Measurements from ENCODE around the gene ITGB6.

ITGB6 gene

GRCh38 chr2:160222546-160223283 is 22.6 kb upstream of the ITGB6 start:
- no peak for DNase-seq (ENCODE audit: low read depth, low spot score)

GRCh38 chr2:160221391-160222276 is 21.6 kb upstream of the ITGB6 start:
- no peak for DNase-seq (ENCODE audit: low read depth, low spot score)

GRCh38 chr2:160220545-160221009 is 20.5 kb upstream of the ITGB6 start:
- DNase-seq (ENCODE audit: low read depth, low spot score) = no peak

- DNase-seq (ENCODE audit: low read depth, low spot score) = no peak
Observed at GRCh38 chr2:160220026-160220425, 20.0 kb upstream of the ITGB6 start.

DNA sequence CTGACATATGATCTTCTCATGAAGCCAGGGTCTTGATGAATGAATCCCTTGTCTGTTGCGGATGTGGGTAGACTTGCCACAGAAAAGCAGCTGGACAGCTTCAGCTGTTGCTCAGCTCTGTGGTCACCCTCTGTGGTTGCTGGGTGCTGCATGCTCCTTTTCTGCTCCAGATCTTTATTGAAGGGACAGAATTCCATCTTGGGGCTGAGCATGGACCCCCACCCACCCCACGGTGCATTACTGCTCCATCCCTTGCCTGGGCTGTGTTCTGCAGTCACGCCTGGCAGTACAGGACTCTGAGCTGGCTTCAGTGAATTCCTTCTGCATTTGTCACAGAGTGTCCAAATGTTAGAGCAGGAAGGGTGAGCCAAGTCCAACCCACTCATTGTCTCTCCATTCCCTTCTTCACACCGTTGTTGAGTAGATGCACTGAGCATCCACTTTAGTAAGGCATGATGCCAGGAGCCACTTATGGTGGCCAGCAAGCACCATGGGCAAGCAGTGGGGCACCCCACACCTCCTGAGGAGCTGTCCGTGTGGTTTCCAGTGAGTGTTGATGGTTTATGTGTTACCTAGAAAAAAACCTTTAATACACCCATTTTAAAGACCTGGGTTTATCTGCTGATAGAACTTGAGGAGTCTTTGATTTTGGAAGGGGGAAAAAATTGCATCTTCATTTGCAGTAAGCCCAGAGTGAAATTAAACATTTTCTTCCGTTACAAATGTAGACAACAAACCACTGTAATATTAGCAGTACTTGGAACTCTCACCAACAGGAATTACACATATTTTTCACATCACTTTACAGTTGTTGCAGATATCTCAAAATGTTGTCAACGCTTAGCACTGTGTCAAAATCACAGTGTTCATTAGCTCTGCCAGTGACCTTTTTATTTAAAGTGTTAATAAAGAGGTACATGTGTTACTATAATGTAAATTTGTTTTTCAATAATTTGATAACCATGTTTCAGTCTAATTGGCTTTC is 14.7 kb upstream of the ITGB6 start:
- DNase-seq (ENCODE audit: low read depth, low spot score) = no peak

DNA sequence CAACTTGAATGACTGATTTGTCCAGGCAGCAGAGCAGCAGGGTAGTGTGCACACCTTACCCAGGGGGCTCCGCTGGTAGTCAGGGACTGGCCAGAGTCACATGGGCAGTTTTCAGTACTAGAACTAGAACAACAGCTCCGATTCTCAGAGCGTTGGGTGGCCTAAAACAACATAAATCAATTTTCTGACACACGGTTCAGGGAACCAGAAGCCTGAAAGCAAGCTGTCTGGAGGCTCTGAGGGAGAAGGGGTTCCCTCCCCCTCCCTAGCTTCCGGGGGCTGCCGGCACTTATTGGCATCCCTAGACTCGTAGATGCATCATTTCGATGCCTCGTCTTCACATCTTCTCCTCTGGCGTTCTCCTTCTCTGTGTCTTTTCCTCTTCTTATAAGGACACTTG is 13.4 kb upstream of the ITGB6 start:
- DNase-seq (ENCODE audit: low read depth, low spot score) = no peak

DNA sequence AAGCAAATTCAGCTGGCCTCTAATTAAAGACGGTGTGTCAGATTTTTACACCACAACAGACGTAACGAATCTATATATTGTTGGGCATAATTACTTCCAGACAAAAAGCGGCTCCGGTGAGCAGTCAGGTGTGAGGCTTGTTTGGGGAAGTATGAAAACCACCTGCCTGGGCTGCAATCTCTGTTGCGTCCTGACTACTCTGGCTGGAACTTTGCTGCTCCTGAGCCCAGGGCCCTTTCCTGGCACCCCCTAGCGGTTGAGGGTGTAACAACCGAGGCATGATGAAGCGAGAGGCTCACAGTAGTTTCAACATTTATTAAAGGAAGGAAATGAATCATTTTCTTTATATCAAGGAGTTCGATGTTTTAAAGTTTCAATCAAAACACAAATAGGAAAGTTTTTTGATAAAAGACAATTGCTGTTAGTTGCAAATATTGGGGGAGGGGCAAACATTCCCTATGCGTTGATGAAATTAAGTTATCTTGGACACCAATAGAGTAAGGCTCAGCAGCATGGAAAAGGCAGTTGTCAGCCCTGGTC is 10.6 kb upstream of the ITGB6 start:
- no peak for DNase-seq (ENCODE audit: low read depth, low spot score)

GRCh38 chr2:160209516-160209856 is 9.4 kb upstream of the ITGB6 start:
- DNase-seq (ENCODE audit: low read depth, low spot score) = no peak

DNA sequence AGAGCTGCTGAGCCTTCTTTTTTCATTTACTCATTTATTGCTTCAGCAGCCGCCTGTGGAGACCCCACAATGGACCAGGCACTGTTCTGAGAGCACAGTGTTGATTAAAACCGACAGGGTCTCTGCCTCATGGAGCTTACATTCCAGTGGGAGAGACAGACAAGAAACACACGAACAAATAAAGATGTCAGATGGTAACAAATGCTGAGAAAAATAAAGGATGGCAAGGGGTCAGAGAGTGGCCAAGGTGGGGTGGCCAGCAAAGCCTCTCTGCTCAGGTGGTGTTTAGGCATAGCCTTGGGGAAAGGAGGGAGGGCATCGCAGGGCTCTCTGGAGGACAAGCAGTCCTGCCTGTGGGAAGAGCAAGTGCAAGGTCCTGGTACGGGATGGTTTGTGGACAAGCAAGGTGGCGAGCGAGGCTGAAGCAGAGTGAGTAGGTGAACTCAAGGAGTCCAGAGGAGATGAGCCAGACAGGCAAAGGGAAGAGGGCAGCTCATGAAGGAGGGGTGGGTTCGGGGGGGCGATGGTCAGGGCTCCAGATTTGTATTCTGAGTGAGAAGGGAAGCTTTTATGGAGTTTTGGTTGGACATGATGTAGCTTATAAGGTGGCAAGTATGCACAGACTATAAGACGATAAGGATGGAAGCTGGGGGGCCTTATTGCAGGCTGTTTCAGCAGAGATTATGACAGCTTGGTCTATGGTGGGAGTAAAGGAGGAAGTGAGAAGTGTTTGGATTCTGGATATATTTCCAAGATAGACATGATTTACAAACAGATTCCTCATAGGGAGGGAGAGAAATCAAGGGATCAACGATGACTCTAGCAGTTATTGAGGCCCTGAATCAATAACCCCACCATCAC is 8.8 kb upstream of the ITGB6 start:
- DNase-seq (ENCODE audit: low read depth, low spot score) = no peak

DNA sequence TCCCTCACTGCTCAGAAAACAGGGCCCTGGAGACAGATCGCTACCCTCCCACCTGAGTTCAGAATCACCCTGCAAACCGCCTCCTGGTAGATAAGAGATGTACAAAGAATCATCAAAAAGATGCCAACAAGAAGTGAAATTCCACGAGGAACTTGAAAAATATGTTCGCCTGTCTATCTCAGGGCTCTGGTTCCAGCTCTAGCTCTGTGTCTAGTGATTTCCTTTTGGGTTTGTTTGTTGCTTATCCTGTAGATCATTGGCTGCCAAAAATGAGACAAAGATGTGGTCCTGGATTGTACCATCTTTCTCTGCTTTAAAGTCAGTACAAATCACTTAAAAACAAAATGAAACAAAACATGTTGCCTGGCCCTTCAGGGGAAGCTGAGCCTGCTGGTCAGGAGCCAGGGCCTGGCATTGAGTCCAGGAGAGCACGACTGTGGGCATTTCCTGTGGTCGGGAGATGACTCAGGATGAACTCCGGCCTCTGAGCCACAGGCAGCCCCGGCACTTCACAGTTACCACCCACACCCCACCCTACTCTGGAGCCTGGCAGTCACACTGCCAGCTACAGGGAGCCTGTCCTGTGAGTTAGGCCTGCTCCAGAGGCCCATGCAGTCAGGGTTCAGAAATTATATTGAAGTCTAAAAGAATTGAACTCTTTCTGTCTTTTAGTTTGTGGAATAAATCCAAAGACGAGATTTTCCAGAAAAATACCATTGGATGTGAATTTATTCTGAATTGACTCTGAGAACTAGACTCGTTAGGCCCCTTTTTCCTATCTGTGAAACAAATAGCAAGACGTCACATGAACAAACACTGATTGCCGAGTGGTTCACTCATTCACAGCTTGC is 8.0 kb upstream of the ITGB6 start:
- DNase-seq (ENCODE audit: low read depth, low spot score) = peak; percentile 77

- DNase-seq (ENCODE audit: low read depth, low spot score) = no peak
Observed at GRCh38 chr2:160207271-160207670, 7.2 kb upstream of the ITGB6 start.

GRCh38 chr2:160206436-160206835 is 6.4 kb upstream of the ITGB6 start:
- DNase-seq (ENCODE audit: low read depth, low spot score) = no peak

DNA sequence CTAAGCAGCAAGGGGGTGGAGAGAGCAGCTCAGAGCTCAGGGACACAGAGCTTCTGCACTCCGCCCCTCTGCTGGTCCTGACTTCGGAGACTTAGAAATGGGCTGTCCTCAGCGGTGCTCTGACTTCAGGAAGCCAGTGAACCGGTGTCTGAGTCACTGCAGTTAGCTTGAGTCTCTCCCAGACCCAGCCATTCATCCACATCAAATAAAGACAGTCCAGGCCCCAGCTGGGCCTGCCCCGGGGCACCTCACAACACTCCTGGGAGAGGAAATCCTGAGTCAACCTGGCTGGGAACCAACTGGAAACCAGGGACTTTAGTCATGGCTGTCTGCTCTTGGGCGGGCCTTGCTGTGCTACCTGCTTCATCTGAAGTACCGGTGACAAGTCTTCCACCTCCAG is 5.4 kb upstream of the ITGB6 start:
- DNase-seq (ENCODE audit: low read depth, low spot score) = no peak

DNA sequence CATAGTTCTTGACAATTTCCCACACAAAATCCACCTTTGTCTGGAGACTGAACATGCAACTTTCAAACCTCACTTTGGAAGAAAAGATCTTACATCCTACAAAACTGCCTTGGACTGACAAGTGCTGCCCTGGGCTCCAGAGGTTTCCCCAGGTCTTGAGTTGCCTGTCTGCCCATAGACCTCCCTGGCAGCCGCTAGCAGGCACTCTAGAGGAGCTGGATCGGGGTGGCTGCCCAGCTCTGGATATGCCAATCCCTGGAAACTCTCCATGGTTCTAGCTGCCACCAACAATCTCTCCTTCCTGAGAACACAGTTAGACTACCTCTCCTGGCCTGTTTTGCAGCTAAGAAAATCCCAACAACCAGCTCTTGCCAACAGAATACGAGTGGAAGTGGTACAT is 3.4 kb upstream of the ITGB6 start:
- DNase-seq (ENCODE audit: low read depth, low spot score) = no peak

DNA sequence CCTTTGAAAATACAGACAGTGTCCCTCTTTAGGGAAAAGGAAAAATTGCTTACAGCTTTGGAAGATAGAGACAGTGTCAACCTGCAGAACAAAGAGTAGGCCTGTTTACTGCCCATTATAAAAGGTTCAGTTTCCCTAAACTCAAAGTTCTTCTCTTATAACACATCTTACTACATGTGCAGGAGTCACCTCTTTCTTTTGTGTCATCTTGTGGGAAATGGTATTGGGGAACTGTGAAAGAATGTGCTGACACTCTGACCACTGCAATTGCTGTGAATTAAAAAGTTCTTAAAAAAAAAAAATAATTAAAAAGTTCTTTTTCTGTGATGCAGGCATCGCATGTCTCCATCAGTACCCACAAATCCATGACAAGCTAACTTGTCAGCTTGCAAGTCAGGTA is 2.9 kb upstream of the ITGB6 start:
- no peak for DNase-seq (ENCODE audit: low read depth, low spot score)

DNA sequence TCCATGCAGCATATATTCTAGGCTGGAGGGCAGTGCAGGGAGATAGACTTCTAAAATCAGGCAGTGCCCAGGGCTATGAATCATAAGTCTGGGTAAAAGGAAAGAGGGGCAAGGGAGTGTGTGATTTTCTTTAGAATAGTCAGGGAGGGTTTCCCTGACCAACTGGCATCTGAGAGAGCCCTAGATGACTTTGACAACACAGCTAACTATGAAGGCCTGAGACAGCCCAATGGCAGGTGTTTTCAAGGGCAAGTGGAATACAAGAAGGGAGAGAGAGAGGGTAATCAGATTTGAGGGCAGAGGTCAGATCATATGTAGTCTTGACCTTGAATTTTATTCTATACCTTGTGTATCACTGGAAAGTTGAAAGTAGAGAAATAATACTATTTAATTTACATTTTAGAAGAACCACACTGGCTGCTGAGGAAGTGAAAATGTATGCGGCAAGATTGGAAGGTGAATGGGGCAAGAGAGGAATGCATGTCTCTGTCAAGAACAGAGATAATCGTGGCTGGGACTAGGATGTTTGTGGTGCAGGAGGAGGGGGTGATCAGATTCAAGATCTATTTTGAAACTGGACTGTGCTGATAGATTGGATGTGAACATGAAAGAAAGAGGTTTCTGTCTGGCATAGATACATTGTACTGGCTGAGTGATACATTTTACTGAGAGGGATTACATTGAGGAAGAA is 1.9 kb upstream of the ITGB6 start:
- no peak for DNase-seq (ENCODE audit: low read depth, low spot score)

DNA sequence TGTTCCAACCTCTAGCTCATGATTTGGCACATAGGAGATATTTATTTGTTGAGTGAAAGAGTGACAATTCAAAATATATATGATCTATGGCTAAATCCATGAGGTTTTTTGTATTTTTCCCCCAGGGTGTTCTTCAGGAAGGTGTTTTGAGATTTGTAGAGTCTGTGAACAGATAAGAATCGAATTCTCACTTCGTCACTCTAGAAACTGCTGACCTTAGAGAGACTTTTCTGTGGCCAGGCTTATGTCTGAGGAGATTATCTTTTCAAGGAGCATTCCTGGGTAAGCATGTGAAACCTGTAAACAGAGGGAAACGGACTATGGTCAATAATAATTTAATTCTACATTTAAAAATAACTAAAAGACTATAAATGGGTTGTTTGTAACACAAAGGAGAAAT is 849 bp upstream of the ITGB6 start:
- no peak for DNase-seq (ENCODE audit: low read depth, low spot score)

- no peak for DNase-seq (ENCODE audit: low read depth, low spot score)
Observed at GRCh38 chr2:160199053-160199452, 1.0 kb downstream of the ITGB6 start.

DNA sequence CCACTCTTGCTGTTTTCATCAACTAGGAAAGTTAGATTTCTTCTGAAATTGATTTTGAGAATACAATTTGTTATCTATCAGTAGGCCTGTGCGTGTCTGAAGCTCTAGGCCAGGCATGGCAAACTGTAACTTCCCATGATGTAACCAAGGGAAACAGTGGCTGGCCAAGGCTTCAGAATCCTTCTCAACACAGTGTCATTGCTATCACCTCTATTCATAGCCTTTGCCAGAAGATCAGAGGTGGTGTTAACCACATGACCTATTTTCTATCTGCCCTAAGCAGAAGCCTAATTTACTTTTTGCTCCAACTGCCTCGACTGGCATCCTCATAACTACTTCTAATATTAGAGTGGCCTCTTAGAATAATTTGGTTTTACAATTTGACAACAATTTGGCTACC is 2.5 kb downstream of the ITGB6 start:
- no peak for DNase-seq (ENCODE audit: low read depth, low spot score)

Measured in brain pericyte (primary cell).